Suprapubic skin (tissue), 3 donors: ENCODE measurements around the gene LCAT.

Experiments used
- CTCF ChIP-seq, 2 donors: fragments of 200-600 bp in 1 of 2; fragments of 450-650 bp in 1 of 2; sonication (generic) in 1 of 2; IDR thresholded peaks; one replicate each; pipeline ENCODE4 v1.5.1; 2016 to 2019; ENCODE audit warnings: antibody characterized with exemption in 2 of 2, mild to moderate bottlenecking in 1 of 2, moderate library complexity in 1 of 2
- POLR2A ChIP-seq, 2 donors: fragments of 450-650 bp; IDR thresholded peaks; one replicate each; pipeline ENCODE4 v1.6.1; 2017; ENCODE audit warnings: antibody characterized with exemption in 2 of 2, mild to moderate bottlenecking in 2 of 2, moderate library complexity in 2 of 2

- TF ChIP-seq CTCF (IDR thresholded peaks at IDR 0.05) (no peak), POLR2A (IDR thresholded peaks at IDR 0.05) (no peak)
These were observed 1.5 kb upstream of the LCAT start for GRCh38 chr16:67945392-67945933.
